Left lung (tissue), 10 donors: Measurements from ENCODE around the gene ACACA. TPM values are rescaled to one million over a fixed set of nuclear protein-coding genes. Genes with fewer than 3 reads are reported as not detected.
A peak's percentile ranks its signal among the peaks of the same experiment; 100 is the strongest.
"Not testable (repeated sequence)": the region's sequence is repeated elsewhere in the genome, so short reads cannot be mapped to it uniquely, and the experiment has no call there.

Experiments used
- ATAC-seq: fragments of 200-7000 bp; cut with Tn5 transposase; one replicate; pipeline ENCODE4 v1.9.1; 2020; ENCODE audit warnings: moderate library complexity
- DNase-seq, 4 donors: peaks; one replicate each; pipeline ENCODE4 v3.0.0-alpha.2; 2013 to 2020
- H3K27ac ChIP-seq, 2 donors: fragments of 200-600 bp; sonication (generic) in 1 of 2; one replicate each; pipeline versions ENCODE4 v1.5.0 to v1.8.0; 2020 to 2021
- H3K27me3 ChIP-seq, 2 donors: fragments of 200-600 bp; sonication (generic) in 1 of 2; one replicate each; pipeline versions ENCODE4 v1.5.0 to v1.8.0; 2020 to 2021
- H3K36me3 ChIP-seq, 2 donors: fragments of 200-600 bp; sonication (generic) in 1 of 2; one replicate each; pipeline versions ENCODE4 v1.5.0 to v1.8.0; 2020 to 2021
- H3K4me1 ChIP-seq, 2 donors: fragments of 200-600 bp; one replicate each; pipeline ENCODE4 v1.8.0; 2021
- H3K4me3 ChIP-seq, 2 donors: fragments of 200-600 bp; sonication (generic) in 1 of 2; one replicate each; pipeline versions ENCODE4 v1.5.0 to v1.8.0; 2020 to 2021; ENCODE audit warnings: mild to moderate bottlenecking in 1 of 2
- H3K9me3 ChIP-seq, 2 donors: fragments of 200-600 bp; sonication (generic) in 1 of 2; one replicate each; pipeline versions ENCODE4 v1.5.0 to v1.8.0; 2020 to 2021
- CTCF ChIP-seq, 2 donors: fragments of 200-600 bp; sonication (generic) in 1 of 2; IDR thresholded peaks; one replicate each; pipeline versions ENCODE4 v1.5.0 to v1.8.0; 2021; ENCODE audit warnings: antibody characterized with exemption in 2 of 2
- intact Hi-C, 2 donors: fragments of 100-400 bp; cut with DNase I; formaldehyde crosslinking; loops; one replicate each; pipeline versions ENCODE4 v1.11.2 to v1.14.2; 2022
- polyA plus RNA-seq, 6 donors: library from polyadenylated mRNA; unstranded; fragments of 120-200 nt; gene quantifications; one replicate each; pipeline ENCODE4 v1.2.1, GENCODE V29; 2013; ENCODE audit not compliant: insufficient read length in 6 of 6
- total RNA-seq, 2 donors: library from RNA; stranded (reverse); fragmentation: NEBNext Ultra II Directional; extraction: Animal tissue kit (Norgen Biotek cat#: 25700); gene quantifications; one replicate each; pipeline ENCODE4 v1.2.1, GENCODE V29; 2021
- donor health status: DM: no; HTN: yes; CAD: no.
- donor health status: DM: no; HTN: no; CAD: no.

The ACACA gene
- total and polyA plus RNA-seq, 8 donors = 43.6 to 128 (median 53.3) TPM

- Histone ChIP-seq H3K36me3 (no peaks in the 10 kb centered on the region), H3K4me3 (peak overlapping the region; percentile 95 to 96), H3K27me3 (no peaks in the 10 kb centered on the region), H3K9me3 (no peaks in the 10 kb centered on the region), H3K27ac (peak overlapping the region; percentile 72 to 91), H3K4me1 (peaks cover 0 to 30% of the 10 kb centered on the region in 2 donors)
- intact Hi-C loops = no loop called here
- DNase-seq (no peak), ATAC-seq (peak; percentile 1)
- no peak for TF ChIP-seq CTCF (IDR thresholded peaks at IDR 0.05)
Observed at GRCh38 chr17:37359682-37360188, 46.9 kb downstream of the ACACA start.

- intact Hi-C loops = no loop called here
Observed at GRCh38 chr17:37358830-37359681, 47.6 kb downstream of the ACACA start.

DNA sequence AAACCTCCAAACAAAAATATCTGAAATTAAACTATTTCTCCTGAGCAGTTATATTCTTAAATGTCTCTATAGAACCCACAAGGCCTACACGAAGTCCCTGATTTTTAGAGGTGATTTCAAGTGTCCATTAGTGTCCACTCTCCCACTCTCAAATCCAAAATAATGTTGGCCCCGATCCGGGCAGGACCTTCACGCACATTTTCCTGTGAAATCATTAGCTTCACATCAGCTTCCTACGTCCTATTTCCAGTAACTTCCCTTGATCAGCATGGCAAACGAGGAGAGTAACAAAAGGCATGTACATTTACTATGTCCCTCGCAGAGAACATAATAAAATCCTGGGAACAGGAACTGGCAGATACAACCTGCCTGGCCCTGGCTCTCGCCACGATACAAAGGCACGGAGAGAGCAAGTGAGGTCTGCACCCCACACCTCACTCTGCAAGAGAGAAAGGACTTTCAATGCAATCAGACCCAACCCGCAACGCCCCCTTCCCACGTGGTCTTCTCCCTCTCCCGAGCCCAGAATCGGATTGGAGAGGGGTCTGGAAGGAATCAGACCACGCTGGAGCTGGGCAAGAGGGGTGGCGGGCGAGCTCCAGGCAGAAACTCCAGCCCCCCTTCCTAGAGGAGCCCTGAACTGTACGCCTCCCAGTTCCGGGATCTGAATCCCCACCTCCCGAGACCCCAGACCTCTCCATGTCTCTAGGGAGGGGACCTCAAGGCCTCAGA lies 48.4 kb downstream of the ACACA start:
- DNase-seq (peak; percentile 50 to 76 (median 66)), ATAC-seq (peak; percentile 36)
- Histone ChIP-seq H3K36me3 (no peaks in the 10 kb centered on the region), H3K9me3 (no peaks in the 10 kb centered on the region), H3K4me1 (peaks cover 0 to 30% of the 10 kb centered on the region in 2 donors), H3K4me3 (peak overlapping the region; percentile 95 to 96), H3K27ac (peak overlapping the region; percentile 72 to 91), H3K27me3 (no peaks in the 10 kb centered on the region)
- no peak for TF ChIP-seq CTCF (IDR thresholded peaks at IDR 0.05)
- intact Hi-C loops = no loop called here

More at GRCh38 chr17:37358830-37359681, 47.6 kb downstream of the ACACA start:
- Histone ChIP-seq H3K4me1 (peaks cover 0 to 30% of the 10 kb centered on the region in 2 donors), H3K9me3 (no peaks in the 10 kb centered on the region), H3K36me3 (no peaks in the 10 kb centered on the region), H3K4me3 (peak overlapping the region; percentile 95 to 96), H3K27me3 (no peaks in the 10 kb centered on the region), H3K27ac (peak overlapping the region; percentile 72 to 91)
- ATAC-seq = peak; percentile 90
- peak; percentile 18 to 53 for TF ChIP-seq CTCF (IDR thresholded peaks at IDR 0.05)
- DNase-seq = peak; percentile 89 to 98 (median 94)

DNA sequence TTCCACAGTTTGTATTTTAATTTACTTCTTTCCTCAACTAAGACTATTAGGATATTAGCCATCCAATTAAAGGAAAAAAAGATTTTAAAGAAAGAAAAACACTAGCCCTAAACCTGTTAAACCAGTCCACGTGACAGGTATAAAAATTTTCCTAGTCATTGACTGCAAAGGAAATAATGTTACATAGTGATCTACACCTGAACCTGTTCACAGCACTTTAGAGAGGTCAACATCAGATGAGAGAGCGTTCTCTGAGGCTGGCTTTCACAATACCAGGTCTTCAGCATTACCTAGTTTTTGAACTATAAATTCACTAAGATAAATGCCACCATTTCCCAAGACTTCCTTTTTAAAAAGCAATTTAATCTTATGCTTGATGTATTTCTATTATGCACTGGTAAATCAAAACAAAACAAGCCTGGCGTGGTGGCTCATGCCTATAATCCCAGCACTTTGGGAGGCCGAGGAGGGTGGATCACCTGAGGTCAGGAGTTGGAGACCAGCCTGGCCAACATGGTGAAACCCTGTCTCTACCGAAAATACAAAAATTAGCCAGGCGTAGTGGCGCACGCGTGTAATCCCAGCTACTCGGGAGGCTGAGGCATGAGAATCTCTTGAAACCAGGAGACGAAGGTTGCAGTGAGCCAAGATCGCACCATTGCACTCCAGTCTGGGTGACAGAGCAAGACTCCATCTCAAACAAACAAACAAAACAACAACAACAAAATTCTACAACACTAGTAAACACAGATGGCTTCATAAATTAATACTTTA lies 49.7 kb downstream of the ACACA start:
- Histone ChIP-seq H3K4me3 (peak overlapping the region in 1 of 2 donors; percentile 96), H3K4me1 (peaks cover 0 to 30% of the 10 kb centered on the region in 2 donors), H3K27ac (peak overlapping the region in 1 of 2 donors; percentile 91)
- H3K9me3 ChIP-seq, H3K27me3 ChIP-seq, intact Hi-C loops, H3K36me3 ChIP-seq: not testable (repeated sequence)
- ATAC-seq (peak; percentile 14), DNase-seq (peak in 1 of 4 donors; percentile 54)

DNA sequence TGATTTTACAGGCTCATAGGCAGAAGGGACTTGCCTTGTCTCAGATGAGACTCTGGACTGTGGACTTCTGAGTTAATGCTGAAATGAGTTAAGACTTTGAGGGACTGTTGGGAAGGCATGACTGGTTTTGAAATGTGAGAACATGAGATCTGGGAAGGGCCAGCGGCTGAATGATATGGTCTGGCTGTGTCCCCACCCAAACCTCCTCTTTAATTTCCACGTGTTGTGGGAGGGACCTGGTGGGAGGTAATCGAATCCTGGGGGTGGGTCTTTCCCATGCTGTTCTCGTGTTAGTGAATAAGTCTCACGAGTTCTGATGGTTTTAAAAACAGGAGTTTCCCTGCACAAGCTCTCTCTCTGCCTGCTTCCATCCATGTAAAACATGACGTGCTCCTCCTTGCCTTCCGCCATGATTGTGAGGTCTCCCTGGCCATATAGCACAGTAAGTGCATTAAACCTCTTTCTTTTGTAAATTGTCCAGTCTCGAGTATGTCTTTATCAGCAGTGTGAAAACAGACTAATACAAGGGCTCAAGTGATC lies 59.7 kb downstream of the ACACA start:
- H3K36me3 ChIP-seq, H3K27me3 ChIP-seq, H3K4me3 ChIP-seq, H3K9me3 ChIP-seq, intact Hi-C loops, H3K4me1 ChIP-seq, DNase-seq, H3K27ac ChIP-seq, ATAC-seq: not testable (repeated sequence)
